GM18868 (cell line): ENCODE measurements around the gene ATP9B.
A peak's percentile ranks its signal among the peaks of the same experiment; 100 is the strongest.

Source experiments
- ATAC-seq: cut with Tn5 transposase; IDR thresholded peaks from one replicate; pipeline ENCODE4 v1.9.1; 2021; ENCODE audit warnings: mild to moderate bottlenecking, moderate library complexity; ENCODE audit not compliant: unreplicated experiment

Gene ATP9B

DNA sequence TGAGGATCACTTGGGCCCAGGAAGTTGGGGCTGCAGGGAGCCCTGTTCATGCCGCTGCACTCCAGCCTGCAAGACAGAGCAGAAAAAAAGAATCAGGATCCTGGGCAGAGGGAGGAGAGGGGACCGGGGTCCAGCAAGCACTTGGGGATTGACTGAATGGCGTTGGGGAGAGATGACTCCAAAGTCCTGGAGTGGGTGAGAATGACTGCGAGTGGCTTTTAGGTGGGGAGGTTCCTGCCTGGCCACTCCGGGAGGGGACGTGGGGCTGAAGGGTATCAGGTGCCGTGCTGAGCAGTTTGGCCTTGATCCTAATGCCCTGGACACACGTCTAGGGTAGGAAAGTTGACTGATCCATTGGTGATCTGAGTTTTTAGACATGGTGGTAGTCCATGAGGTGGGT lies 323.0 kb downstream of the ATP9B start:
- no peak for ATAC-seq

- no peak for ATAC-seq
These were observed 324.0 kb downstream of the ATP9B start for GRCh38 chr18:79393181-79393634.

DNA sequence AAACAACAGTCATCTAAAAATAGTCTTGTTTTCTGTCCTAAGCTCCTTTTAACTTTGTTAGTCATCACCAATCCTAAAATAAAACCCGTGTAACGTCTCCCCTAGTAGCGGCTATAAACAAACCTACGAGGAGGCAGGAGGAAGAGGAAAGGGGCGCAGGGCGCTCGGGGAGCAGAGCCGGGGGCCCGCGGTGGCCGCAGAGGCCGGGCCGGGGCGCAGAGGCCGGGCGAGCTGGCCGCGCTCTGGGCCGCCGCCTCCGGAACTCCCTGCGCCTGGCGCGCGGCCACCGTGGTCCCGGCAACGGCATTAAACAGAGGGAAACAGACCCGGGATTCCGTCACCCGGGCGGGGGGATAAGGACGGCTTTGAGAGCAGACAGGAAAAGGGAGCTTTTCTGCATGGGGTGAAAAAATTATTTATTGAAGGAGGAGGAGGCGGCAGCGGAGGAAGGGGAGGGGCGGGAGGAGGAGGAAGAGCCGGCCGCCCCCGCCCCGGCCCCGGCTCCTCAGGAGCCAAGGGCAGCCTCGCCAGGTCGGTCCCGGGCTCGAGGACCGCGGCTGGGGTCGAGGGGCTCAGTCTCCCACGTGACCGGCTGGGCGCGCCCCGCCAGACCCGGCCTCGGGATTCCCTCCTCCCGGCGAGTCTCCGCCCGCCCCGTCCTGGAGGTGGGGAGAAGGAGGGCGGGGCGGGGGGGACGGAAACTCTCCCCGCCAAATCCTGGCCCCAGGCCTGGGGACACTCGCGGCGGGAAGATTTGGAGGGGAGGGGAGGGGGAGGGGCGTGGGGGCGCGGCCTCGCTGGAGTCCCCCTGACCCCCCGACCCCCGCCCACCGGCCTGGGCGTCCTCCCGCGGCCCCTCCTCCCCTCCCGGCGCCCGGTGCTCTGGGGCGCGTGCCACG lies 324.7 kb downstream of the ATP9B start:
- ATAC-seq: no peak

GRCh38 chr18:79394534-79395307 lies 325.5 kb downstream of the ATP9B start:
- ATAC-seq: no peak

GRCh38 chr18:79395308-79395640 lies 326.1 kb downstream of the ATP9B start:
- ATAC-seq: no peak

DNA sequence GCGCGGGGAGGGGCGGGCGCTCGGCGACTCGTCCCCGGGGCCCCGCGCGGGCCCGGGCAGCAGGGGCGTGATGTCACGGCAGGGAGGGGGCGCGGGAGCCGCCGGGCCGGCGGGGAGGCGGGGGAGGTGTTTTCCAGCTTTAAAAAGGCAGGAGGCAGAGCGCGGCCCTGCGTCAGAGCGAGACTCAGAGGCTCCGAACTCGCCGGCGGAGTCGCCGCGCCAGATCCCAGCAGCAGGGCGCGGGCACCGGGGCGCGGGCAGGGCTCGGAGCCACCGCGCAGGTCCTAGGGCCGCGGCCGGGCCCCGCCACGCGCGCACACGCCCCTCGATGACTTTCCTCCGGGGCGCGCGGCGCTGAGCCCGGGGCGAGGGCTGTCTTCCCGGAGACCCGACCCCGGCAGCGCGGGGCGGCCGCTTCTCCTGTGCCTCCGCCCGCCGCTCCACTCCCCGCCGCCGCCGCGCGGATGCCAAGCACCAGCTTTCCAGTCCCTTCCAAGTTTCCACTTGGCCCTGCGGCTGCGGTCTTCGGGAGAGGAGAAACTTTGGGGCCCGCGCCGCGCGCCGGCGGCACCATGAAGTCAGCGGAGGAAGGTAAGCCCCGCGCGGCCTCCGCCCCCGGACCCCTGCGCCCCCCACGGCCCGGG lies 326.7 kb downstream of the ATP9B start, which contains the start of gene NFATC1:
Gene NFATC1, plus strand, starts transcription at position 170 of the 644 bp plus-strand sequence. Its CDS starts 295 bp downstream, at position 465.
- ATAC-seq: peak; percentile 27

DNA sequence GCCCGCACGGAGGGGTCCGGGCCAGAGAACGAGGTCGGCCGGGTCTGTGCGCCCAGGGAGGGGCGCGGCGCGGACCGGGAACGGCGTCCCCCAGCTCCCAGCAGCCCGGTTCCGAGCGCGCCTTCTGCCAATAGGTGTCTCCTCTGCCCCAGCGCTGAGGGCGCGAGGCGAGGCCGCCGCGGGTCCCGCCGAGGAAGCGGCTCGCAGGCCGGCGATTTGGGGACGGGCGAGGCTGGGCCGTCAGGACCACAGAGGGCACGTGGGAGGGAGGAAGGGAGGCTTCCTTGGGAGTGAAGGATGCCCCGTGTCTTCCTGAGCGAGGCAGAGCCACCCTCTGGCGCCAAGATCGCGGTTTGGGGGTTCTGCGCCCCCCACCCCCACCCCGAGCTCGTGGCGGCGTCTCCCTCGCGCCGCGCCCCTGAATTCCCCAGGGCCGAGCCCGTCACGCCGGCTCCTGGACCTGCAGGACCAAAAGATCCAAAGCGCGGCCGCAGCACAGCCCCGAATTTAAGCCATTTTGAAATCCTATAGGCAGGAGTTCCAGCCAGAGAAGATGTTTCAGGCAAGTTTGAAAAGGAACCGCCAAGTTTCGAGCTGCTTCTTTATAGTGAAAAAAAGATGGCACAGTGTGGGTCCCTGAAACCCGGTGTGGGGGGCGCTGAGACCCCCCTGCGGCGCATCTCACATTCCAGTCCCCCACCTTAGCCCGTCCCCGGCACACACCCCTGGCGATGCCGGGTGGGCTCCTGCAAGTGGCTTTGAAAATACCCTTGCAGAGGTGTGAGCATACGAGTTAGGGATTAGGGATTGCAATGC lies 327.4 kb downstream of the ATP9B start:
- ATAC-seq: peak; percentile 26

- no peak for ATAC-seq
These were observed 328.1 kb downstream of the ATP9B start for GRCh38 chr18:79397247-79397829.

GRCh38 chr18:79397830-79398761 lies 328.9 kb downstream of the ATP9B start:
- no peak for ATAC-seq

GRCh38 chr18:79399275-79400081 lies 330.3 kb downstream of the ATP9B start:
- ATAC-seq: no peak

DNA sequence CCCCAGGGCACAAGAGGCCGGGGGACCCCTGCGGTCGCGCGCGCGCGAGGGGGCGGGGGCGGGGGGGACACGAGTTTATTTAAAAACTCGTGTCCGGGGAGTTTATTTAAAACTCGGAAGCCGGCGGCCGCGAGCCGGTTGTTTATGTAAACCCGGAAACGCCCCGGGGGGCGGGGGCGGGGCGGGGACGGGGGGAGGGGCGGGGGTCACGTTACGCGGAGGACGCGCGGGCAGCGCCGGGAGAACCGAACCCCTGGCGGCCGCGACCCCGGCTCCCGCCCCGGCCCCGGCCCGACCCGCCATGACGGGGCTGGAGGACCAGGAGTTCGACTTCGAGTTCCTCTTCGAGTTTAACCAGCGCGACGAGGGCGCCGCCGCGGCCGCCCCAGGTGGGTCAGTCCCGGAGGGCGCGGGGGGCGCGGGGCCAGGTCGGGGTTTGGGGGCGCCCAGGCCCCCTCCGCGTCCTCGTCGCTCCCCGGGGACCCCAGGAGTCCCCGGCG lies 330.9 kb downstream of the ATP9B start:
- ATAC-seq: no peak

GRCh38 chr18:79400591-79401381 lies 331.6 kb downstream of the ATP9B start:
- no peak for ATAC-seq

DNA sequence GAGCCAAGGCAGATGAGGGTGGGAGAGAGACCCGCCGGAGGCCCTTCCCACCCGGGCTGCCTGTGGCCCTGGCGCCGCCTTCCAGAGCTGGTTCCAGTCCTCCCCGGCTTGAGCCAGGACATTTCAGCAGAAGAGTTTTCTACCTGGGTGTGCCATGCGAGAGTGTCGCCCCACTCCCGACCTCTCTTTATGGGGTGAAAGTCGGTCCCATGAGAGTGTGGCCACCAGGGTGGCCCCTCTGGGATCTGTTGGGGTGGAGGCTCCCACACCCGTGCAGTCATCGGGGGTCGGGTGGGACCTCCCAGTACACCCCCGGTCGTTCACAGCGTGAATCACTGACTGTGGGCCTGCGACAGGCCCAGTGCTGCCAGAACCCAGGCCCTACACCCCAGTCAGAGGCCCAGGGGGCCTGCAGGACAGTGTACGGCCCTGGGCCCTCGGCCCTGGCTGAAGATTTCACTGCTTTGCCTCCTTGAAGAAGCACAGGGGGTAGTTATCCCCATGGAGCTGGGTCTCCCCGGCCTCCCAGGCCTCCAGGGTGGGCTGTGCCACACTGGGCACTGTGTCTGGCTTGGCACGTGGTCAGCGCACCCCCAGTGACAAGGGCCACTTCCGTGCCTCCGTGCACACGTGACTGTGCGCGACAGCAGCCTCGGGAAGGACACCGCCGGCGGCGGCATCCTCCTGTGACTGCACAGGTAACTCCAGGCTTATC lies 332.5 kb downstream of the ATP9B start:
- ATAC-seq: no peak

- no peak for ATAC-seq
These were observed 333.0 kb downstream of the ATP9B start for GRCh38 chr18:79402209-79402576.

DNA sequence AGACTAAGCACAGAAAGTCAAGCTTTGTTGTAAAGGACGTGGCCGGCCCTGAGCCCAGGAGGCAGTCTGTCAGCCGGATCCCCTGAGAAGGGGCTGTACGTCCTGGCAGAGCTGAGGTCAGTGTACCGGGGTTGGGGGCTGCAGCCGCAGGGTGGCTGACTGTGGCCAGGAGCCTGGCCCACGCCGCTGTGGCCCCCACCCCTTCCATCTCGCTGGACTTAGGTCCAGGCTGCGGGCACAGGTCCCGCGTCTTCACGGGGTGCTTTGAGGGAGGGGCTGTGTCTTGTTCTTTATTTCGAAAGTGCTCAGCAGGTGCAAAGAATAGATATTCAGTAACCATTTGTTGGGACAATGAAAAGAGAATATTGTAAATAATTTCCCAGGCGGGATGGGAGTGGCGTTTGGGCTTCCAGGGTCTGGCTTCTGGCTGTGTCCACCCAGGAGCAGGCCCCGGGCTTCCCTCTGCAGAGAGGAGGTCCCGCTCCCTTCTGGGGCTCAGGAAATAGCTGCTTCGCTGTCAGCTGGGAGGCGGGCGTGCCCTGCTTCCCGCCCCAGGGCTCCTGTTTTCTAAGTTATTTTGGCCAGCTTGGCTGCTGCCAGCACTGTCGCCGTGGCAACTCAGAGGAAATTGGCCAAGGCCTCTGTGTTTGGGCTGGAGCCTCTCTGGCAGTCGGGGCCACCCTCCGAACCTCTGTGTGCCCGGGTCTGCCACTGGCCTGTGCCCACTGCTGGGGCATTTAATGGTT lies 334.0 kb downstream of the ATP9B start:
- no peak for ATAC-seq
